GM12878 (cell line): ENCODE measurements around the gene STON2. TPM values are rescaled to one million over a fixed set of nuclear protein-coding genes. Genes with fewer than 3 reads are reported as not detected.

Source experiments
- ATAC-seq: fragments of 200-7000 bp; cut with Tn5 transposase; 3 replicates; pipeline ENCODE4 v1.9.1; 2020; ENCODE audit warnings: mild to moderate bottlenecking, moderate library complexity
- BruUV-seq: library from RNA; stranded (reverse); fragments of 400-500 nt; replicated peaks from 2 replicates; lab custom pipeline; 2021; lab: Mats Ljungman, UMichigan
- CTCF ChIA-PET: fragments of 300-600 bp; sonication (Branson Sonifier 250); formaldehyde crosslinking; extraction: SDS; loops from one replicate; lab custom pipeline; 2021; ENCODE audit warnings: inconsistent platforms; lab: Yijun Ruan, JAX
- POLR2A ChIA-PET: fragments of 350-600 bp; formaldehyde crosslinking; extraction: SDS; loops from one replicate; lab custom pipeline; 2021; ENCODE audit warnings: inconsistent platforms; lab: Charles Lee
- RAD21 ChIA-PET: fragments of 300-600 bp; sonication (Branson Sonifier 250); formaldehyde crosslinking; loops from one replicate; lab custom pipeline; 2023; ENCODE audit warnings: antibody characterized with exemption; ENCODE audit not compliant: unreplicated experiment; lab: Charles Lee
- SMC1A ChIA-PET: fragments of 300-600 bp; sonication (Branson Sonifier 250); formaldehyde crosslinking; loops from one replicate; lab custom pipeline; 2023; ENCODE audit not compliant: unreplicated experiment, uncharacterized antibody; lab: Charles Lee
- DNase-seq: peaks from one replicate; pipeline ENCODE4 v3.0.0-alpha.2; 2011; ENCODE audit warnings: low read depth, low spot score
- FAIRE-seq: peaks from 3 replicates; lab custom pipeline; 2011; peaks lifted over from hg19 to GRCh38; lab: Jason Lieb, UNC
- H2AFZ ChIP-seq: 2 replicates; pipeline ENCODE4 v1.6.0; 2011; ENCODE audit warnings: low read depth, low read length, control low read depth; ENCODE audit not compliant: control insufficient read depth
- H3K27ac ChIP-seq: 2 replicates; pipeline ENCODE4 v1.5.1; 2011; ENCODE audit warnings: control low read depth; ENCODE audit not compliant: control insufficient read depth, insufficient read depth
- H3K27me3 ChIP-seq, 2 experiments: replicated peaks in 1 of 2; 2 replicates each; pipeline versions ENCODE4 v1.6.0 to v1.6.1; 2011; ENCODE audit warnings: low read length in 1 of 2; ENCODE audit not compliant: control insufficient read depth in 2 of 2, insufficient read depth in 2 of 2
- H3K36me3 ChIP-seq, 2 experiments: 2 replicates each; pipeline ENCODE4 v1.5.1; 2011; ENCODE audit warnings: low read length in 1 of 2; ENCODE audit not compliant: control insufficient read depth in 2 of 2, insufficient read depth in 2 of 2
- H3K4me1 ChIP-seq: 2 replicates; pipeline ENCODE4 v1.6.1; 2011; ENCODE audit warnings: mild to moderate bottlenecking, low read length, moderate library complexity, mixed read lengths; ENCODE audit not compliant: control insufficient read depth, insufficient read depth
- H3K4me2 ChIP-seq: 2 replicates; pipeline ENCODE4 v1.6.0; 2011; ENCODE audit warnings: control low read depth; ENCODE audit not compliant: control insufficient read depth, insufficient read depth
- H3K4me3 ChIP-seq: fragments of 200-600 bp; sonication (generic); 2 replicates; pipeline ENCODE4 v1.5.1; 2016
- H3K79me2 ChIP-seq: 2 replicates; pipeline ENCODE4 v1.6.0; 2011; ENCODE audit warnings: low read length; ENCODE audit not compliant: control insufficient read depth, insufficient read depth
- H3K9ac ChIP-seq: 2 replicates; pipeline ENCODE4 v1.8.0; 2011; ENCODE audit warnings: low read length, control low read depth, mixed read lengths; ENCODE audit not compliant: control insufficient read depth, insufficient read depth
- H3K9me3 ChIP-seq: replicated peaks from 3 replicates; pipeline ENCODE4 v1.5.1; 2011; ENCODE audit warnings: mild to moderate bottlenecking, low read length; ENCODE audit not compliant: control insufficient read depth, insufficient read depth
- H4K20me1 ChIP-seq: 2 replicates; pipeline ENCODE4 v1.6.0; 2011; ENCODE audit not compliant: control insufficient read depth, insufficient read depth
- GABPA ChIP-seq: IDR thresholded peaks from 2 replicates; pipeline ENCODE4 v1.6.1; 2014; ENCODE audit warnings: antibody characterized with exemption, low read depth, mild to moderate bottlenecking, inconsistent platforms
- MEF2B ChIP-seq: fragments of 450-650 bp; IDR thresholded peaks from 2 replicates; pipeline ENCODE4 v1.6.1; 2018; ENCODE audit warnings: mild to moderate bottlenecking, moderate library complexity; ENCODE audit not compliant: partially characterized antibody, poor library complexity, severe bottlenecking
- NFYB ChIP-seq: IDR thresholded peaks from 2 replicates; pipeline ENCODE4 v1.6.1; 2011; ENCODE audit warnings: low read depth, mild to moderate bottlenecking, low read length, improper control_type of control experiment, moderate library complexity; ENCODE audit not compliant: insufficient read depth
- NR2C1 ChIP-seq: fragments of 450-650 bp; IDR thresholded peaks from 2 replicates; pipeline ENCODE4 v1.6.1; 2017; ENCODE audit warnings: antibody characterized with exemption, mild to moderate bottlenecking, moderate library complexity
- WGBS: methylation state at CpG from one replicate; pipeline ENCODE4 v1.1.6; 2016; ENCODE audit warnings: low lambda C conversion rate; ENCODE audit not compliant: insufficient replicate concordance, insufficient coverage; ENCODE audit errors: missing lambda C conversion rate; 5-methylcytosine and 5-hydroxymethylcytosine counted together
- in situ Hi-C: fragments of 300-500 bp; cut with MboI; formaldehyde crosslinking; loops from 9 replicates; pipeline ENCODE4 v1.14.3; 2018; ENCODE audit warnings: mixed read lengths
- intact Hi-C: fragments of 100-400 bp; cut with micrococcal nuclease; formaldehyde crosslinking; loops from one replicate; pipeline ENCODE4 v1.14.2; 2022; ENCODE audit not compliant: unreplicated experiment
- polyA plus RNA-seq, 11 experiments: library from polyadenylated mRNA; depleted of rRNA in 4 of 11; unstranded in 6 of 11; stranded (reverse) in 5 of 11; fragments of >200 nt; fragmentation: Nextera tagmentation in 4 of 11; fragmentation: Illumina TruSeq in 1 of 11; extraction: Ambion mirVana in 4 of 11; extraction: Trizol in 1 of 11; gene quantifications; 1 replicate in 1 of 11; 2 replicates in 10 of 11; pipeline versions ENCODE4 v1.2.1 to v1.2.3, GENCODE V29; 2011 to 2016; ENCODE audit warnings: inconsistent platforms in 2 of 11, missing spikeins in 2 of 11, low read depth in 1 of 11
- total RNA-seq, 4 experiments: library from RNA; depleted of rRNA in 3 of 4; stranded (reverse); fragments of >200 nt in 3 of 4; fragmentation: Illumina TruSeq in 1 of 4; extraction: Trizol in 1 of 4; gene quantifications; 2 replicates each; pipeline versions ENCODE4 v1.2.1 to v1.2.3, GENCODE V29; 2013 to 2021
- TF ChIP-seq, protein P1 (sequence below): fragments of 450-650 bp; IDR thresholded peaks from 2 replicates; pipeline ENCODE4 v1.6.1; 2017; ENCODE audit warnings: mild to moderate bottlenecking
- TF ChIP-seq, protein P2 (sequence below): fragments of 450-650 bp; IDR thresholded peaks from 2 replicates; pipeline ENCODE4 v1.6.1; 2016; ENCODE audit warnings: mild to moderate bottlenecking, moderate library complexity, borderline replicate concordance
- TF ChIP-seq, protein P3 (sequence below): fragments of 450-650 bp; conservative IDR thresholded peaks from 2 replicates; pipeline ENCODE4 v1.6.1; 2017; ENCODE audit warnings: mild to moderate bottlenecking, moderate library complexity

Gene STON2
- total and polyA plus RNA-seq, 10 of the 15 experiments (the other 5 are each of a cell fraction or from before 2014, with no cell fraction given) = 0.03 to 0.13 (median 0.03) TPM; not detected in 7

DNA sequence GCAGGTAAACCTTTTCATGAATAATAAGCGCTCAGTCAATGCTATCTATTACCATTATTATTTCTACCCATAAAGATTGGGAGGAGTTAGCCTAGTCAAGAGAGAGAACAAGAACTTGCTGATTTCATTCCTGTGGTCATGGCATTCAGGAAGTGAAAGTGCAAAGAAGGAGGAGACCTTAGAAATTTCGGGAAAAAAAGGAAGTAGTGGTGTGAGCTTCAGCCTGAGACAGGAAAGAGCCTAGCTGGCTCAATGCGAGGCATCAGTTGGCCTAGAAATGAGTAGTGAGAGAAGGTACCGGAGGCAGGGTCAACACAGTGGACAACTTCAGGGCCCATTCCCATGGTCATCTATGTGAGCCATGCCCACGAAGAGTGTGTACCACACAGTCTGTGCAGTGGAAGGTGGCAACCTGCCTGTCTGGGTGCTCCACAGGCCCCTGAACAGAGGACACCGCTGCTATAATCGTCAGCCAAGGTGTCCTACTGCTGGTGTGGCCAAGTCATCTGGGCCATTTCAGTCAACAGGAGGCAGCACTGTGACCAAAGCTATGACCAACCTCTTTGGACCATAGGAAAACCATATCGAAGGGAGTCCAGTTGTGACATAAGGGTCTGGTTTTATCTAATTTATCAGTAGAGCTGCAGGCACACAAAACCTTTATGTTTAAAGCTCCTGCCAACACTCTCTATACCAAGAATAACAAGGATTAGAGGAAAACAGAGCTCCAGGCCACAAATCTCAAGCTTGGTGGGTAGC lies 16.2 kb upstream of the STON2 start:
- H3K4me3 ChIP-seq = no peak overlapping the region
- TF ChIP-seq GABPA = no peak
- TF ChIP-seq NR2C1 = no peak
- TF ChIP-seq, protein P1, sequence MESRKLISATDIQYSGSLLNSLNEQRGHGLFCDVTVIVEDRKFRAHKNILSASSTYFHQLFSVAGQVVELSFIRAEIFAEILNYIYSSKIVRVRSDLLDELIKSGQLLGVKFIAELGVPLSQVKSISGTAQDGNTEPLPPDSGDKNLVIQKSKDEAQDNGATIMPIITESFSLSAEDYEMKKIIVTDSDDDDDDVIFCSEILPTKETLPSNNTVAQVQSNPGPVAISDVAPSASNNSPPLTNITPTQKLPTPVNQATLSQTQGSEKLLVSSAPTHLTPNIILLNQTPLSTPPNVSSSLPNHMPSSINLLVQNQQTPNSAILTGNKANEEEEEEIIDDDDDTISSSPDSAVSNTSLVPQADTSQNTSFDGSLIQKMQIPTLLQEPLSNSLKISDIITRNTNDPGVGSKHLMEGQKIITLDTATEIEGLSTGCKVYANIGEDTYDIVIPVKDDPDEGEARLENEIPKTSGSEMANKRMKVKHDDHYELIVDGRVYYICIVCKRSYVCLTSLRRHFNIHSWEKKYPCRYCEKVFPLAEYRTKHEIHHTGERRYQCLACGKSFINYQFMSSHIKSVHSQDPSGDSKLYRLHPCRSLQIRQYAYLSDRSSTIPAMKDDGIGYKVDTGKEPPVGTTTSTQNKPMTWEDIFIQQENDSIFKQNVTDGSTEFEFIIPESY = no peak
- TF ChIP-seq, protein P2, sequence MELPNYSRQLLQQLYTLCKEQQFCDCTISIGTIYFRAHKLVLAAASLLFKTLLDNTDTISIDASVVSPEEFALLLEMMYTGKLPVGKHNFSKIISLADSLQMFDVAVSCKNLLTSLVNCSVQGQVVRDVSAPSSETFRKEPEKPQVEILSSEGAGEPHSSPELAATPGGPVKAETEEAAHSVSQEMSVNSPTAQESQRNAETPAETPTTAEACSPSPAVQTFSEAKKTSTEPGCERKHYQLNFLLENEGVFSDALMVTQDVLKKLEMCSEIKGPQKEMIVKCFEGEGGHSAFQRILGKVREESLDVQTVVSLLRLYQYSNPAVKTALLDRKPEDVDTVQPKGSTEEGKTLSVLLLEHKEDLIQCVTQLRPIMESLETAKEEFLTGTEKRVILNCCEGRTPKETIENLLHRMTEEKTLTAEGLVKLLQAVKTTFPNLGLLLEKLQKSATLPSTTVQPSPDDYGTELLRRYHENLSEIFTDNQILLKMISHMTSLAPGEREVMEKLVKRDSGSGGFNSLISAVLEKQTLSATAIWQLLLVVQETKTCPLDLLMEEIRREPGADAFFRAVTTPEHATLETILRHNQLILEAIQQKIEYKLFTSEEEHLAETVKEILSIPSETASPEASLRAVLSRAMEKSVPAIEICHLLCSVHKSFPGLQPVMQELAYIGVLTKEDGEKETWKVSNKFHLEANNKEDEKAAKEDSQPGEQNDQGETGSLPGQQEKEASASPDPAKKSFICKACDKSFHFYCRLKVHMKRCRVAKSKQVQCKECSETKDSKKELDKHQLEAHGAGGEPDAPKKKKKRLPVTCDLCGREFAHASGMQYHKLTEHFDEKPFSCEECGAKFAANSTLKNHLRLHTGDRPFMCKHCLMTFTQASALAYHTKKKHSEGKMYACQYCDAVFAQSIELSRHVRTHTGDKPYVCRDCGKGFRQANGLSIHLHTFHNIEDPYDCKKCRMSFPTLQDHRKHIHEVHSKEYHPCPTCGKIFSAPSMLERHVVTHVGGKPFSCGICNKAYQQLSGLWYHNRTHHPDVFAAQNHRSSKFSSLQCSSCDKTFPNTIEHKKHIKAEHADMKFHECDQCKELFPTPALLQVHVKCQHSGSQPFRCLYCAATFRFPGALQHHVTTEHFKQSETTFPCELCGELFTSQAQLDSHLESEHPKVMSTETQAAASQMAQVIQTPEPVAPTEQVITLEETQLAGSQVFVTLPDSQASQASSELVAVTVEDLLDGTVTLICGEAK = no peak
- no peak for TF ChIP-seq MEF2B
- TF ChIP-seq, protein P3, sequence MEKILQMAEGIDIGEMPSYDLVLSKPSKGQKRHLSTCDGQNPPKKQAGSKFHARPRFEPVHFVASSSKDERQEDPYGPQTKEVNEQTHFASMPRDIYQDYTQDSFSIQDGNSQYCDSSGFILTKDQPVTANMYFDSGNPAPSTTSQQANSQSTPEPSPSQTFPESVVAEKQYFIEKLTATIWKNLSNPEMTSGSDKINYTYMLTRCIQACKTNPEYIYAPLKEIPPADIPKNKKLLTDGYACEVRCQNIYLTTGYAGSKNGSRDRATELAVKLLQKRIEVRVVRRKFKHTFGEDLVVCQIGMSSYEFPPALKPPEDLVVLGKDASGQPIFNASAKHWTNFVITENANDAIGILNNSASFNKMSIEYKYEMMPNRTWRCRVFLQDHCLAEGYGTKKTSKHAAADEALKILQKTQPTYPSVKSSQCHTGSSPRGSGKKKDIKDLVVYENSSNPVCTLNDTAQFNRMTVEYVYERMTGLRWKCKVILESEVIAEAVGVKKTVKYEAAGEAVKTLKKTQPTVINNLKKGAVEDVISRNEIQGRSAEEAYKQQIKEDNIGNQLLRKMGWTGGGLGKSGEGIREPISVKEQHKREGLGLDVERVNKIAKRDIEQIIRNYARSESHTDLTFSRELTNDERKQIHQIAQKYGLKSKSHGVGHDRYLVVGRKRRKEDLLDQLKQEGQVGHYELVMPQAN = no peak
- TF ChIP-seq NFYB = no peak
- H3K36me3 ChIP-seq = no peaks in the 10 kb centered on the region
- no peak overlapping the region for H3K9ac ChIP-seq
- in situ Hi-C loops (no loop called here), intact Hi-C loops (no loop called here)
- no peaks in the 10 kb centered on the region for H3K4me1 ChIP-seq
- WGBS = 33% methylated on average over 8 of the region's 8 CpGs
- ChIA-PET RAD21 (no interaction called here), CTCF (interaction anchor here (1.0 kb wide), 1 partner anchor 12 kb away, joined by 3 read pairs; no protein-coding TSS in a partner anchor), SMC1A (no interaction called here), POLR2A (no interaction called here)
- BruUV-seq = no TSS peak
- H3K4me2 ChIP-seq = no peak overlapping the region
- no peak overlapping the region for H2AFZ ChIP-seq
- no peak overlapping the region for H3K27ac ChIP-seq
- H3K27me3 ChIP-seq = no peaks in the 10 kb centered on the region; a peak in 1 of 4 replicates
- ATAC-seq (no peak), DNase-seq (no peak), FAIRE-seq (no peak)
- no peaks in the 10 kb centered on the region for H4K20me1 ChIP-seq
- H3K79me2 ChIP-seq = no peaks in the 10 kb centered on the region
- no peaks in the 10 kb centered on the region for H3K9me3 ChIP-seq
